WTC11 (cell line): ENCODE data around the gene PHLDB2.

Experiments
- NR2C2 ChIP-seq: sonication (generic); formaldehyde crosslinking; IDR thresholded peaks from 2 replicates; pipeline ENCODE4 v1.8.0; 2022; ENCODE audit warnings: mild to moderate bottlenecking, missing genetic modification reagents
- NR3C1 ChIP-seq: sonication (generic); formaldehyde crosslinking; conservative IDR thresholded peaks from 2 replicates; pipeline ENCODE4 v1.8.1; 2023; ENCODE audit warnings: low read depth, mild to moderate bottlenecking, missing genetic modification reagents
- TP53 ChIP-seq: sonication (generic); formaldehyde crosslinking; IDR thresholded peaks from 2 replicates; pipeline ENCODE4 v1.8.1; 2023; ENCODE audit warnings: mild to moderate bottlenecking, missing genetic modification reagents
- TF ChIP-seq, protein P1 (sequence below): sonication (generic); formaldehyde crosslinking; IDR thresholded peaks from 2 replicates; pipeline ENCODE4 v1.8.0; 2023; ENCODE audit warnings: mild to moderate bottlenecking, missing genetic modification reagents
- TF ChIP-seq, protein P2 (sequence below): sonication (generic); formaldehyde crosslinking; conservative IDR thresholded peaks from 2 replicates; pipeline ENCODE4 v1.8.1; 2023; ENCODE audit warnings: mild to moderate bottlenecking, low read depth, missing genetic modification reagents, moderate library complexity
- TF ChIP-seq, protein P3 (sequence below): fragments of 200-600 bp; IDR thresholded peaks from 2 replicates; pipeline ENCODE4 v1.8.0; 2022; ENCODE audit warnings: antibody characterized with exemption
- TF ChIP-seq, protein P4 (sequence below): fragments of 250-450 bp; sonication (Bioruptor Pico); IDR thresholded peaks from 2 replicates; pipeline ENCODE4 v1.9.0; 2021; ENCODE audit warnings: moderate library complexity, mild to moderate bottlenecking, inconsistent platforms, borderline replicate concordance
- TF ChIP-seq, protein P5 (sequence below): sonication (generic); formaldehyde crosslinking; IDR thresholded peaks from 2 replicates; pipeline ENCODE4 v1.8.0; 2022; ENCODE audit warnings: missing genetic modification reagents

DNA sequence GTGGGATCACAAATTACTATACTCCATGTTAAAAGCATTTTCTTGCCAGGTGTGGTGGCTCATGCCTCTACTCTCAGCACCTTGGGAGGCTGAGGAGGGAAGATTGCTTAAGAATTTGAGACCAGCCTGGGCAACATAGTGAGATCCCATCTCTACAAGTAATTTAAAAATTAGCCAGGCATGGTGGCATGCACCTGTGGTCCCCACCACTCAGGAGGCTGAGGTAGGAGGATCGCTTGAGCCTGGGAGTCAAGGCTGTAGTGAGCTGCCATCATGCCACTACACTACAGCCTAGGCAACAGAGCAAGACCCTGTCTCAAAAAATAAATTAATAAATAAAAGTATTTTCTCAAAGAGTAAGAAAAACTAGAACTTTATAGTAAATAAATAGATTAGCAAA is 96.8 kb downstream of the PHLDB2 start:
- TF ChIP-seq, protein P1, sequence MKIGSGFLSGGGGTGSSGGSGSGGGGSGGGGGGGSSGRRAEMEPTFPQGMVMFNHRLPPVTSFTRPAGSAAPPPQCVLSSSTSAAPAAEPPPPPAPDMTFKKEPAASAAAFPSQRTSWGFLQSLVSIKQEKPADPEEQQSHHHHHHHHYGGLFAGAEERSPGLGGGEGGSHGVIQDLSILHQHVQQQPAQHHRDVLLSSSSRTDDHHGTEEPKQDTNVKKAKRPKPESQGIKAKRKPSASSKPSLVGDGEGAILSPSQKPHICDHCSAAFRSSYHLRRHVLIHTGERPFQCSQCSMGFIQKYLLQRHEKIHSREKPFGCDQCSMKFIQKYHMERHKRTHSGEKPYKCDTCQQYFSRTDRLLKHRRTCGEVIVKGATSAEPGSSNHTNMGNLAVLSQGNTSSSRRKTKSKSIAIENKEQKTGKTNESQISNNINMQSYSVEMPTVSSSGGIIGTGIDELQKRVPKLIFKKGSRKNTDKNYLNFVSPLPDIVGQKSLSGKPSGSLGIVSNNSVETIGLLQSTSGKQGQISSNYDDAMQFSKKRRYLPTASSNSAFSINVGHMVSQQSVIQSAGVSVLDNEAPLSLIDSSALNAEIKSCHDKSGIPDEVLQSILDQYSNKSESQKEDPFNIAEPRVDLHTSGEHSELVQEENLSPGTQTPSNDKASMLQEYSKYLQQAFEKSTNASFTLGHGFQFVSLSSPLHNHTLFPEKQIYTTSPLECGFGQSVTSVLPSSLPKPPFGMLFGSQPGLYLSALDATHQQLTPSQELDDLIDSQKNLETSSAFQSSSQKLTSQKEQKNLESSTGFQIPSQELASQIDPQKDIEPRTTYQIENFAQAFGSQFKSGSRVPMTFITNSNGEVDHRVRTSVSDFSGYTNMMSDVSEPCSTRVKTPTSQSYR (CRISPR knock-in tag) = no peak
- TF ChIP-seq, protein P2, sequence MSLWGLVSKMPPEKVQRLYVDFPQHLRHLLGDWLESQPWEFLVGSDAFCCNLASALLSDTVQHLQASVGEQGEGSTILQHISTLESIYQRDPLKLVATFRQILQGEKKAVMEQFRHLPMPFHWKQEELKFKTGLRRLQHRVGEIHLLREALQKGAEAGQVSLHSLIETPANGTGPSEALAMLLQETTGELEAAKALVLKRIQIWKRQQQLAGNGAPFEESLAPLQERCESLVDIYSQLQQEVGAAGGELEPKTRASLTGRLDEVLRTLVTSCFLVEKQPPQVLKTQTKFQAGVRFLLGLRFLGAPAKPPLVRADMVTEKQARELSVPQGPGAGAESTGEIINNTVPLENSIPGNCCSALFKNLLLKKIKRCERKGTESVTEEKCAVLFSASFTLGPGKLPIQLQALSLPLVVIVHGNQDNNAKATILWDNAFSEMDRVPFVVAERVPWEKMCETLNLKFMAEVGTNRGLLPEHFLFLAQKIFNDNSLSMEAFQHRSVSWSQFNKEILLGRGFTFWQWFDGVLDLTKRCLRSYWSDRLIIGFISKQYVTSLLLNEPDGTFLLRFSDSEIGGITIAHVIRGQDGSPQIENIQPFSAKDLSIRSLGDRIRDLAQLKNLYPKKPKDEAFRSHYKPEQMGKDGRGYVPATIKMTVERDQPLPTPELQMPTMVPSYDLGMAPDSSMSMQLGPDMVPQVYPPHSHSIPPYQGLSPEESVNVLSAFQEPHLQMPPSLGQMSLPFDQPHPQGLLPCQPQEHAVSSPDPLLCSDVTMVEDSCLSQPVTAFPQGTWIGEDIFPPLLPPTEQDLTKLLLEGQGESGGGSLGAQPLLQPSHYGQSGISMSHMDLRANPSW = no peak
- TF ChIP-seq NR3C1 (no peak), NR2C2 (no peak), TP53 (CRISPR knock-in tag) (no peak)
- TF ChIP-seq, protein P3, sequence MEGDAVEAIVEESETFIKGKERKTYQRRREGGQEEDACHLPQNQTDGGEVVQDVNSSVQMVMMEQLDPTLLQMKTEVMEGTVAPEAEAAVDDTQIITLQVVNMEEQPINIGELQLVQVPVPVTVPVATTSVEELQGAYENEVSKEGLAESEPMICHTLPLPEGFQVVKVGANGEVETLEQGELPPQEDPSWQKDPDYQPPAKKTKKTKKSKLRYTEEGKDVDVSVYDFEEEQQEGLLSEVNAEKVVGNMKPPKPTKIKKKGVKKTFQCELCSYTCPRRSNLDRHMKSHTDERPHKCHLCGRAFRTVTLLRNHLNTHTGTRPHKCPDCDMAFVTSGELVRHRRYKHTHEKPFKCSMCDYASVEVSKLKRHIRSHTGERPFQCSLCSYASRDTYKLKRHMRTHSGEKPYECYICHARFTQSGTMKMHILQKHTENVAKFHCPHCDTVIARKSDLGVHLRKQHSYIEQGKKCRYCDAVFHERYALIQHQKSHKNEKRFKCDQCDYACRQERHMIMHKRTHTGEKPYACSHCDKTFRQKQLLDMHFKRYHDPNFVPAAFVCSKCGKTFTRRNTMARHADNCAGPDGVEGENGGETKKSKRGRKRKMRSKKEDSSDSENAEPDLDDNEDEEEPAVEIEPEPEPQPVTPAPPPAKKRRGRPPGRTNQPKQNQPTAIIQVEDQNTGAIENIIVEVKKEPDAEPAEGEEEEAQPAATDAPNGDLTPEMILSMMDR = no peak
- TF ChIP-seq, protein P4, sequence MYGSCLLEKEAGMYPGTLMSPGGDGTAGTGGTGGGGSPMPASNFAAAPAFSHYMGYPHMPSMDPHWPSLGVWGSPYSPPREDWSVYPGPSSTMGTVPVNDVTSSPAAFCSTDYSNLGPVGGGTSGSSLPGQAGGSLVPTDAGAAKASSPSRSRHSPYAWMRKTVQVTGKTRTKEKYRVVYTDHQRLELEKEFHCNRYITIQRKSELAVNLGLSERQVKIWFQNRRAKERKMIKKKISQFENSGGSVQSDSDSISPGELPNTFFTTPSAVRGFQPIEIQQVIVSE (CRISPR knock-in tag) = no peak
- TF ChIP-seq, protein P5, sequence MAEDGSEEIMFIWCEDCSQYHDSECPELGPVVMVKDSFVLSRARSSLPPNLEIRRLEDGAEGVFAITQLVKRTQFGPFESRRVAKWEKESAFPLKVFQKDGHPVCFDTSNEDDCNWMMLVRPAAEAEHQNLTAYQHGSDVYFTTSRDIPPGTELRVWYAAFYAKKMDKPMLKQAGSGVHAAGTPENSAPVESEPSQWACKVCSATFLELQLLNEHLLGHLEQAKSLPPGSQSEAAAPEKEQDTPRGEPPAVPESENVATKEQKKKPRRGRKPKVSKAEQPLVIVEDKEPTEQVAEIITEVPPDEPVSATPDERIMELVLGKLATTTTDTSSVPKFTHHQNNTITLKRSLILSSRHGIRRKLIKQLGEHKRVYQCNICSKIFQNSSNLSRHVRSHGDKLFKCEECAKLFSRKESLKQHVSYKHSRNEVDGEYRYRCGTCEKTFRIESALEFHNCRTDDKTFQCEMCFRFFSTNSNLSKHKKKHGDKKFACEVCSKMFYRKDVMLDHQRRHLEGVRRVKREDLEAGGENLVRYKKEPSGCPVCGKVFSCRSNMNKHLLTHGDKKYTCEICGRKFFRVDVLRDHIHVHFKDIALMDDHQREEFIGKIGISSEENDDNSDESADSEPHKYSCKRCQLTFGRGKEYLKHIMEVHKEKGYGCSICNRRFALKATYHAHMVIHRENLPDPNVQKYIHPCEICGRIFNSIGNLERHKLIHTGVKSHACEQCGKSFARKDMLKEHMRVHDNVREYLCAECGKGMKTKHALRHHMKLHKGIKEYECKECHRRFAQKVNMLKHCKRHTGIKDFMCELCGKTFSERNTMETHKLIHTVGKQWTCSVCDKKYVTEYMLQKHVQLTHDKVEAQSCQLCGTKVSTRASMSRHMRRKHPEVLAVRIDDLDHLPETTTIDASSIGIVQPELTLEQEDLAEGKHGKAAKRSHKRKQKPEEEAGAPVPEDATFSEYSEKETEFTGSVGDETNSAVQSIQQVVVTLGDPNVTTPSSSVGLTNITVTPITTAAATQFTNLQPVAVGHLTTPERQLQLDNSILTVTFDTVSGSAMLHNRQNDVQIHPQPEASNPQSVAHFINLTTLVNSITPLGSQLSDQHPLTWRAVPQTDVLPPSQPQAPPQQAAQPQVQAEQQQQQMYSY (CRISPR knock-in tag) = no peak
